Adrenal gland (tissue), 12 donors: ENCODE data around the gene SEC61A1. TPM values are rescaled to one million over a fixed set of nuclear protein-coding genes. Genes with fewer than 3 reads are reported as not detected.

ENCODE experiments used
- DNase-seq, 7 donors: peaks; one replicate each; pipeline ENCODE4 v3.0.0-alpha.2; 2019 to 2020
- H3K27ac ChIP-seq, 5 donors: fragments of 200-600 bp; sonication (generic) in 4 of 5; 1 replicate in 3 of 5; 2 replicates in 2 of 5; pipeline versions ENCODE4 v1.5.1 to v1.8.0; 2016 to 2020; ENCODE audit warnings: mild to moderate bottlenecking in 1 of 5
- H3K27me3 ChIP-seq: fragments of 200-600 bp; 2 replicates; pipeline ENCODE4 v1.8.0; 2021
- H3K36me3 ChIP-seq, 2 donors: fragments of 200-600 bp; replicated peaks in 1 of 2; 1 replicate in 1 of 2; 2 replicates in 1 of 2; pipeline versions ENCODE4 v1.5.1 to v1.8.0; 2018 to 2022
- H3K4me1 ChIP-seq, 2 donors: fragments of 200-600 bp; replicated peaks in 1 of 2; 1 replicate in 1 of 2; 2 replicates in 1 of 2; pipeline versions ENCODE4 v1.5.1 to v1.8.0; 2018 to 2021
- H3K4me3 ChIP-seq, 4 donors: fragments of 200-600 bp; sonication (generic) in 3 of 4; one replicate each; pipeline ENCODE4 v1.5.1; 2016 to 2018
- H3K9me3 ChIP-seq, 3 donors: fragments of 200-600 bp; sonication (generic) in 1 of 3; replicated peaks in 1 of 3; 1 replicate in 2 of 3; 2 replicates in 1 of 3; pipeline versions ENCODE4 v1.5.1 to v1.8.0; 2016 to 2021
- CTCF ChIP-seq, 6 experiments: fragments of 450-650 bp in 4 of 6; fragments of 200-600 bp in 2 of 6; sonication (generic) in 1 of 6; IDR thresholded peaks; 1 replicate in 5 of 6; 2 replicates in 1 of 6; pipeline versions ENCODE4 v1.5.1 to v1.8.0; 2016 to 2021; ENCODE audit warnings: antibody characterized with exemption in 6 of 6, mild to moderate bottlenecking in 2 of 6, moderate library complexity in 1 of 6
- POLR2A ChIP-seq, 2 donors: fragments of 450-650 bp; IDR thresholded peaks; one replicate each; pipeline ENCODE4 v1.6.1; 2017; ENCODE audit warnings: antibody characterized with exemption in 2 of 2, mild to moderate bottlenecking in 2 of 2, moderate library complexity in 1 of 2
- WGBS, 4 donors: extraction: QIAGEN DNeasy Blood & Tissue Kit in 2 of 4; methylation state at CpG; one replicate each; pipeline versions ENCODE4 v1.1.5 to v1.1.7; 2013 to 2017; 5-methylcytosine and 5-hydroxymethylcytosine counted together
- intact Hi-C, 2 donors: fragments of 100-400 bp; cut with DNase I; formaldehyde crosslinking; loops; one replicate each; pipeline versions ENCODE4 v1.14.1 to v1.15.0; 2022 to 2023
- polyA plus RNA-seq, 3 donors: library from polyadenylated mRNA; stranded (reverse); fragments of 200-250 nt in 2 of 3; fragments of 350-450 nt in 1 of 3; fragmentation: Illumina TruSeq in 1 of 3; extraction: RNeasy Lipid Tissue Mini Kit (QIAGEN cat#74804) in 1 of 3; gene quantifications; one replicate each; pipeline ENCODE4 v1.2.3, GENCODE V29; 2013 to 2014
- total RNA-seq, 9 donors: library from RNA; depleted of rRNA in 4 of 9; stranded (reverse); fragments of >200 nt in 4 of 9; fragments of 120-200 nt in 1 of 9; fragmentation: NEBNext Ultra II Directional in 1 of 9; extraction: Animal tissue kit (Norgen Biotek cat#: 25700) in 1 of 9; gene quantifications; one replicate each; pipeline versions ENCODE4 v1.1.0 to v1.2.4, GENCODE V29; 2013 to 2023
- donor health status: healthy with polysubstance abuse.
- donor health status: Bipolar disorder and iron deficiency.
- donor health status: DM: yes; HTN: yes; CAD: no.
- donor health status: DM: no; HTN: no; CAD: no.
- donor health status: DM: no; HTN: no; CAD: no.
- donor health status: DM: yes; HTN: yes; CAD: no.

Gene SEC61A1
- total and polyA plus RNA-seq, 12 donors, result 131 to 443 (median 192) TPM

- Histone ChIP-seq H3K4me3 (no peak overlapping the region), H3K36me3 (no peaks in the 10 kb centered on the region), H3K27ac (no peak overlapping the region), H3K27me3 (peaks cover 3% of the 10 kb centered on the region), H3K9me3 (no peaks in the 10 kb centered on the region), H3K4me1 (no peaks in the 10 kb centered on the region)
- intact Hi-C loops, result no loop called here
- no peak for TF ChIP-seq POLR2A (IDR thresholded peaks at IDR 0.05)
- TF ChIP-seq CTCF (IDR thresholded peaks at IDR 0.05), result no peak
- WGBS, 4 donors, result 89 to 95% (median 92%) methylated on average over 3 of the region's 3 CpGs
- no peak for DNase-seq
Observed at GRCh38 chr3:128014548-128014947, 37.7 kb upstream of the SEC61A1 start.

- H3K27ac ChIP-seq, result no peak overlapping the region
- H3K4me3 ChIP-seq, result no peak overlapping the region
- no peaks in the 10 kb centered on the region for H3K36me3 ChIP-seq
- no peak for TF ChIP-seq CTCF (IDR thresholded peaks at IDR 0.05)
- TF ChIP-seq POLR2A (IDR thresholded peaks at IDR 0.05), result no peak
- H3K4me1 ChIP-seq, result no peaks in the 10 kb centered on the region
- H3K9me3 ChIP-seq, result no peaks in the 10 kb centered on the region
- WGBS, 4 donors, result 80 to 96% (median 89%) methylated on average over 1 of the region's 1 CpG
- H3K27me3 ChIP-seq, result peaks cover 3% of the 10 kb centered on the region
- no peak for DNase-seq
- intact Hi-C loops, result no loop called here
Observed at GRCh38 chr3:128016502-128016901, 35.7 kb upstream of the SEC61A1 start.

- no peak for DNase-seq
Observed at GRCh38 chr3:128021768-128022372, 30.4 kb upstream of the SEC61A1 start.

GRCh38 chr3:128033102-128033501 lies 19.1 kb upstream of the SEC61A1 start:
- Histone ChIP-seq H3K9me3 (no peaks in the 10 kb centered on the region), H3K27me3 (no peaks in the 10 kb centered on the region), H3K27ac (no peak overlapping the region), H3K4me1 (no peaks in the 10 kb centered on the region), H3K4me3 (no peak overlapping the region), H3K36me3 (no peaks in the 10 kb centered on the region)
- intact Hi-C loops, result no loop called here
- DNase-seq, result no peak
- TF ChIP-seq POLR2A (IDR thresholded peaks at IDR 0.05) (no peak), CTCF (IDR thresholded peaks at IDR 0.05) (no peak)

More at GRCh38 chr3:128021768-128022372, 30.4 kb upstream of the SEC61A1 start:
- Histone ChIP-seq H3K4me3 (no peak overlapping the region), H3K36me3 (no peaks in the 10 kb centered on the region), H3K27ac (no peak overlapping the region), H3K4me1 (no peaks in the 10 kb centered on the region), H3K27me3 (no peaks in the 10 kb centered on the region), H3K9me3 (no peaks in the 10 kb centered on the region)
- TF ChIP-seq CTCF (IDR thresholded peaks at IDR 0.05) (no peak), POLR2A (IDR thresholded peaks at IDR 0.05) (no peak)
- WGBS, 4 donors, result 63 to 75% (median 74%) methylated on average over 4 to 10 of the region's 10 CpGs
- intact Hi-C loops, result no loop called here
